Keratinocyte (primary cell): Measurements from ENCODE around the gene SLC38A1. TPM values are rescaled to one million over a fixed set of nuclear protein-coding genes. Genes with fewer than 3 reads are reported as not detected.

ENCODE experiments used
- DNase-seq: peaks from one replicate; pipeline ENCODE4 v3.0.0-alpha.2; 2011; ENCODE audit warnings: low read depth, missing footprints, low spot score
- FAIRE-seq: peaks from 2 replicates; lab custom pipeline; 2011; peaks lifted over from hg19 to GRCh38; lab: Jason Lieb, UNC
- H2AFZ ChIP-seq: 2 replicates; pipeline ENCODE4 v1.6.0; 2012; ENCODE audit warnings: low read length, control low read depth, inconsistent platforms; ENCODE audit not compliant: control insufficient read depth
- H3K27ac ChIP-seq: 2 replicates; pipeline ENCODE4 v1.5.1; 2011; ENCODE audit warnings: low read length; ENCODE audit not compliant: control insufficient read depth, insufficient read depth
- H3K27me3 ChIP-seq: 3 replicates; pipeline ENCODE4 v1.6.0; 2011; ENCODE audit warnings: low read length; ENCODE audit not compliant: control insufficient read depth, insufficient read depth; ENCODE audit errors: extremely low read depth
- H3K36me3 ChIP-seq, 2 experiments: 2 replicates in 1 of 2; 3 replicates in 1 of 2; pipeline ENCODE4 v1.5.1; 2011; ENCODE audit warnings: low read length in 2 of 2, mild to moderate bottlenecking in 1 of 2; ENCODE audit not compliant: control insufficient read depth in 2 of 2, insufficient read depth in 2 of 2; ENCODE audit errors: extremely low read depth in 1 of 2
- H3K4me1 ChIP-seq: 3 replicates; pipeline ENCODE4 v1.5.1; 2011; ENCODE audit warnings: low read length; ENCODE audit not compliant: control insufficient read depth, insufficient read depth; ENCODE audit errors: extremely low read depth
- H3K4me2 ChIP-seq: 3 replicates; pipeline ENCODE4 v1.6.0; 2011; ENCODE audit warnings: low read depth, low read length; ENCODE audit not compliant: control insufficient read depth, insufficient read depth; ENCODE audit errors: extremely low read depth
- H3K4me3 ChIP-seq, 3 experiments: fragments of 200-600 bp in 1 of 3; sonication (generic) in 1 of 3; 2 replicates in 2 of 3; 3 replicates in 1 of 3; pipeline ENCODE4 v1.5.1; 2011 to 2016; ENCODE audit warnings: low read length in 3 of 3, mild to moderate bottlenecking in 3 of 3, control low read depth in 2 of 3, inconsistent platforms in 1 of 3, low read depth in 1 of 3, mixed read lengths in 1 of 3, mixed run types in 1 of 3, moderate library complexity in 1 of 3; ENCODE audit not compliant: control insufficient read depth in 2 of 3, insufficient read depth in 2 of 3; ENCODE audit errors: extremely low read depth in 1 of 3
- H3K79me2 ChIP-seq: 2 replicates; pipeline ENCODE4 v1.6.0; 2012; ENCODE audit warnings: low read length; ENCODE audit not compliant: control insufficient read depth, insufficient read depth
- H3K9ac ChIP-seq: 3 replicates; pipeline ENCODE4 v1.6.0; 2011; ENCODE audit warnings: low read length; ENCODE audit not compliant: control insufficient read depth, insufficient read depth; ENCODE audit errors: extremely low read depth
- H3K9me1 ChIP-seq: 3 replicates; pipeline ENCODE4 v1.6.0; 2011; ENCODE audit warnings: low read length; ENCODE audit not compliant: control insufficient read depth, insufficient read depth; ENCODE audit errors: extremely low read depth
- H3K9me3 ChIP-seq: 2 replicates; pipeline ENCODE4 v1.5.1; 2012; ENCODE audit warnings: low read depth, low read length; ENCODE audit not compliant: control insufficient read depth
- H4K20me1 ChIP-seq: 3 replicates; pipeline ENCODE4 v1.6.0; 2011; ENCODE audit warnings: low read length; ENCODE audit not compliant: control insufficient read depth, insufficient read depth; ENCODE audit errors: extremely low read depth
- EZH2 ChIP-seq: IDR thresholded peaks from one replicate; pipeline ENCODE4 v1.6.1; 2012; ENCODE audit warnings: inconsistent platforms, mild to moderate bottlenecking, low read length, moderate library complexity
- dilution Hi-C: fragments of 300-500 bp; cut with MboI; formaldehyde crosslinking; loops from one replicate; pipeline ENCODE4 v1.7.0; 2020; ENCODE audit warnings: low sequenced_read_pairs; ENCODE audit not compliant: extremely low pct_ligation_motif_present
- polyA plus RNA-seq, 5 experiments: library from polyadenylated mRNA; depleted of rRNA in 3 of 5; stranded (reverse) in 3 of 5; stranded (forward) in 1 of 5; unstranded in 1 of 5; fragments of >200 nt; gene quantifications; 1 replicate in 1 of 5; 2 replicates in 3 of 5; 3 replicates in 1 of 5; pipeline versions ENCODE4 v1.2.1 to v1.2.3, GENCODE V29; 2011 to 2012; ENCODE audit warnings: missing spikeins in 2 of 5, low read depth in 1 of 5, low replicate concordance in 1 of 5
- TF ChIP-seq, protein P1 (sequence below), 3 experiments: IDR thresholded peaks in 1 of 3; conservative IDR thresholded peaks in 1 of 3; optimal IDR thresholded peaks in 1 of 3; 2 replicates in 2 of 3; 3 replicates in 1 of 3; pipeline versions ENCODE3 to v1.5.1; 2011; ENCODE audit warnings: low read length in 3 of 3, mild to moderate bottlenecking in 3 of 3, moderate library complexity in 2 of 3, control low read depth in 1 of 3, inconsistent platforms in 1 of 3; ENCODE audit not compliant: insufficient read depth in 2 of 3; ENCODE audit errors: extremely low read depth in 1 of 3

SLC38A1 gene
- polyA plus RNA-seq, 1 donor (not counting 4 experiments of a cell fraction or from before 2014, with no cell fraction given): 134 TPM

DNA sequence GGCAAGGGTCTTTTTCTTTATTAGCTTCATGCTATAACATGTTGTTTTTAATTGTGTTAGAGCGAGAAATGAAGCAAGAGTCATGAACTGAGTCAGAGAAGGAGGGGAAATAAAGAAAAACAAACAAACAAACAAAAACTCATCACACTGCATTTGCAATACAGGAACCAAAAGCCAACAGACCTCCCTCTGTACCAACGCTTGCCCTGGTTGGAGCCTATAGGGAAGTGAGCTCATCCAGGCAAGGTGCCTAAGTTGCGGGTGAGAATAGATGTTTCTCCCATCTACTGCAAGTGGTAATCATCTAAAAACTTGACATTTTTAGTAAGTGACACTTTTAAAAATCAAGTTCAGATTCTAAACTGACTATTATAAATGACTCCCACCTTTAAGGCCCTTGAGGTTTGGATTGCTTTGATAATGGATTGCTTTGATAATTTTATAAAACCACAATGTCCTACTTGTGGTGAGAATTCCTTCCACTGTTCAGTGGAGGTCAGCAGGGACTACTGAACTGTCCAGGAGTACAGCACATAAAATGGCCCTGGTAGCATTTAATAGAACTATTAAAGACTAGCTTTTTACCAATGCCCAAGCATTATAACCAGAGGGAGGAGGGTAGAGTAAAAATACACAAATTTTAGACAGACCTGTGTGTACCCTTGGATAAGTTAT lies 31.3 kb downstream of the SLC38A1 start:
- no peak for FAIRE-seq
- Histone ChIP-seq H3K9me3 (no peaks in the 10 kb centered on the region), H3K4me1 (no peaks in the 10 kb centered on the region), H3K9ac (no peak overlapping the region), H3K27me3 (no peaks in the 10 kb centered on the region), H3K36me3 (peaks cover 18 to 43% of the 10 kb centered on the region in 2 experiments), H3K27ac (no peak overlapping the region), H3K4me2 (no peak overlapping the region), H3K9me1 (peaks cover 2% of the 10 kb centered on the region), H2AFZ (no peak overlapping the region), H4K20me1 (peaks cover 14% of the 10 kb centered on the region), H3K79me2 (peaks cover 84% of the 10 kb centered on the region), H3K4me3 (no peak overlapping the region)
- DNase-seq: no peak
- dilution Hi-C loops: no loop called here
- TF ChIP-seq, protein P1, sequence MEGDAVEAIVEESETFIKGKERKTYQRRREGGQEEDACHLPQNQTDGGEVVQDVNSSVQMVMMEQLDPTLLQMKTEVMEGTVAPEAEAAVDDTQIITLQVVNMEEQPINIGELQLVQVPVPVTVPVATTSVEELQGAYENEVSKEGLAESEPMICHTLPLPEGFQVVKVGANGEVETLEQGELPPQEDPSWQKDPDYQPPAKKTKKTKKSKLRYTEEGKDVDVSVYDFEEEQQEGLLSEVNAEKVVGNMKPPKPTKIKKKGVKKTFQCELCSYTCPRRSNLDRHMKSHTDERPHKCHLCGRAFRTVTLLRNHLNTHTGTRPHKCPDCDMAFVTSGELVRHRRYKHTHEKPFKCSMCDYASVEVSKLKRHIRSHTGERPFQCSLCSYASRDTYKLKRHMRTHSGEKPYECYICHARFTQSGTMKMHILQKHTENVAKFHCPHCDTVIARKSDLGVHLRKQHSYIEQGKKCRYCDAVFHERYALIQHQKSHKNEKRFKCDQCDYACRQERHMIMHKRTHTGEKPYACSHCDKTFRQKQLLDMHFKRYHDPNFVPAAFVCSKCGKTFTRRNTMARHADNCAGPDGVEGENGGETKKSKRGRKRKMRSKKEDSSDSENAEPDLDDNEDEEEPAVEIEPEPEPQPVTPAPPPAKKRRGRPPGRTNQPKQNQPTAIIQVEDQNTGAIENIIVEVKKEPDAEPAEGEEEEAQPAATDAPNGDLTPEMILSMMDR (optimal IDR thresholded peaks at IDR 0.05 in 1 of 3, IDR thresholded peaks at IDR 0.05 in 1 of 3, conservative IDR thresholded peaks at IDR 0.05 in 1 of 3; ENCODE audit: extremely low read depth in 1 of 3, insufficient read depth in 2 of 3, low read length in 3 of 3): no peak
- no peak for TF ChIP-seq EZH2

DNA sequence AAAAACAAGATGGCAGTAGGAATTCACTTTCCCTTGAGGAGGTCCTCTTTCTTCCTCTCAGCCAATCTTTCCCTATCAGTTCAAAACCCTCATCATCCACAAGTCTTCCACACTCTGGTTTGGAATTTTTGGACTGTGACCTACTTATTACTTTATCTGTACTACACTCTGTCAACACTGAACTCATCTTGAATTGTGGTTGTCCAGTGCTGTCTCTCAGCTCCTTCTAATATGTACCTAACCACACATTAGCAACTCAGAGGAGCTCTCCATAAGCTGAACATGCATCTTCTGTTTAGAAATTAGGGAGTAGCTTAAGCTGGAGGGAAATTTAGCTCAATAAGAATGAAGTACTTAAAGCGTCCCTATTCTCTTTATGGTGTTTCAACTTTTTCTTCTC lies 34.8 kb downstream of the SLC38A1 start:
- no peak for FAIRE-seq
- no peaks in the 10 kb centered on the region for H3K4me1 ChIP-seq
- H3K4me3 ChIP-seq: no peak overlapping the region
- no peak overlapping the region for H2AFZ ChIP-seq
- no peak overlapping the region for H3K27ac ChIP-seq
- no peak overlapping the region for H3K4me2 ChIP-seq
- dilution Hi-C loops: no loop called here
- peaks cover 15 to 36% of the 10 kb centered on the region in 2 experiments for H3K36me3 ChIP-seq
- H3K9ac ChIP-seq: no peak overlapping the region
- H3K27me3 ChIP-seq: no peaks in the 10 kb centered on the region
- TF ChIP-seq, protein P1 (optimal IDR thresholded peaks at IDR 0.05 in 1 of 3, IDR thresholded peaks at IDR 0.05 in 1 of 3, conservative IDR thresholded peaks at IDR 0.05 in 1 of 3; ENCODE audit: extremely low read depth in 1 of 3, insufficient read depth in 2 of 3, low read length in 3 of 3): no peak
- TF ChIP-seq EZH2: no peak
- no peaks in the 10 kb centered on the region for H3K9me3 ChIP-seq
- peaks cover 12% of the 10 kb centered on the region for H4K20me1 ChIP-seq
- peaks cover 2% of the 10 kb centered on the region for H3K9me1 ChIP-seq
- H3K79me2 ChIP-seq: peaks cover 88% of the 10 kb centered on the region
- no peak for DNase-seq
